ENCODE data around the gene MAP3K15. TPM values are rescaled to one million over a fixed set of nuclear protein-coding genes. Genes with fewer than 3 reads are reported as not detected.

MAP3K15 gene
- total RNA-seq, 1 experiment from 2014 or later: 1.2 TPM

DNA sequence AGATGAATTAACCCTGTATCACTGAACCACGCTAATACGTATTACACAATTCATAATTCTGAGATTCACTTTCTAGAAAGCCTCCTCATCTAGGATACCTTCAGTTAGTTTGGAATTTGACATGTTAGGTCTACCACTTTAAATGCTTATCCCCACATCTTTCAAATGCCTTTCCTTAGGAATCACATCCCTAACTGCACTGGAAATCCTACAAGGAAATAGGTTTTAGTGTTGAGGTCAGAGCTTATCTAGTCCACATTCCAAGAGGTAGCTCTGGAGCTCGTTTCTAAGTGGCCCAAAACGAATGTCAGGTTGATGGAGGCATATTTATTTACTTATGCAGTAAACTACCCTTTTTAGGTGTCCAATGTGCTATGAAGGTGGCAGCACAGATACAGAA, 153.6 kb downstream of the MAP3K15 start:
- Histone ChIP-seq H3K79me2 (ENCODE audit: insufficient read depth, low read length) (no peaks in the 10 kb centered on the region), H3K4ac (ENCODE audit: low read depth, low read length) (no peak overlapping the region), H3K9me3 (ENCODE audit: control insufficient read depth, low read depth, low read length) (peaks cover 58% of the 10 kb centered on the region), H3K18ac (ENCODE audit: insufficient read length, low read depth, low read length) (no peak overlapping the region), H4K8ac (replicated peaks; ENCODE audit: insufficient read length, low read depth, low read length) (no peak overlapping the region), H4K5ac (ENCODE audit: insufficient read length, low read depth, low read length) (no peak overlapping the region), H3K9ac (ENCODE audit: extremely low read depth, insufficient read length, low read length) (no peak overlapping the region), H3K4me2 (ENCODE audit: insufficient read depth, insufficient read length, low read length) (no peak overlapping the region), H2AFZ (ENCODE audit: low read length) (no peak overlapping the region), H2BK5ac (ENCODE audit: insufficient read length, low read length) (no peak overlapping the region), H4K20me1 (ENCODE audit: control insufficient read depth, insufficient read depth, insufficient read length) (no peaks in the 10 kb centered on the region), H3K79me1 (ENCODE audit: insufficient read depth, low read depth, low read length, poor library complexity, severe bottlenecking) (no peaks in the 10 kb centered on the region), H2BK20ac (ENCODE audit: low read depth, low read length, poor library complexity, severe bottlenecking) (no peak overlapping the region), H2AK5ac (ENCODE audit: insufficient read length, low read length) (no peak overlapping the region), H3K14ac (ENCODE audit: insufficient read depth, low read length) (no peak overlapping the region), H3K23me2 (ENCODE audit: insufficient read length, low read depth, low read length, poor library complexity, severe bottlenecking) (no peaks in the 10 kb centered on the region), H3K56ac (ENCODE audit: insufficient read length, low read depth, low read length) (no peak overlapping the region), H2BK120ac (ENCODE audit: low read depth, low read length, poor library complexity, severe bottlenecking) (no peak overlapping the region), H2BK12ac (ENCODE audit: insufficient read length, low read depth, low read length) (no peak overlapping the region), H4K91ac (ENCODE audit: insufficient read length, low read depth, low read length) (no peak overlapping the region), H3K4me1 (ENCODE audit: insufficient read depth, low read length) (no peaks in the 10 kb centered on the region), H3K23ac (ENCODE audit: insufficient read length, low read depth, low read length) (no peak overlapping the region), H3K27ac (ENCODE audit: insufficient read length, low read depth, low read length) (no peak overlapping the region), H3T11ph (ENCODE audit: low read length) (no peak overlapping the region), H3K27me3 (ENCODE audit: insufficient read depth, low read length) (no peaks in the 10 kb centered on the region), H2BK15ac (ENCODE audit: low read depth, low read length) (no peak overlapping the region)
- H3K27me3 Mint-ChIP-seq (ENCODE audit: low read depth): no peaks in the 10 kb centered on the region
- H3K27ac Mint-ChIP-seq: no peak overlapping the region
- DNase-seq: no peak
- H3K36me3 Mint-ChIP-seq (ENCODE audit: insufficient read depth in 1 of 3, low read depth in 3 of 3): peaks cover 30 to 67% (median 41%) of the 10 kb centered on the region in 3 experiments
- H3K4me3 Mint-ChIP-seq: no peak overlapping the region
- peaks cover 70 to 83% of the 10 kb centered on the region in 2 experiments for H3K9me3 Mint-ChIP-seq
- WGBS (ENCODE audit: extremely low coverage, insufficient read length, low lambda C conversion rate): no CpG with 5 or more reads among the region's 4 CpGs
- TF ChIP-seq, protein P1, sequence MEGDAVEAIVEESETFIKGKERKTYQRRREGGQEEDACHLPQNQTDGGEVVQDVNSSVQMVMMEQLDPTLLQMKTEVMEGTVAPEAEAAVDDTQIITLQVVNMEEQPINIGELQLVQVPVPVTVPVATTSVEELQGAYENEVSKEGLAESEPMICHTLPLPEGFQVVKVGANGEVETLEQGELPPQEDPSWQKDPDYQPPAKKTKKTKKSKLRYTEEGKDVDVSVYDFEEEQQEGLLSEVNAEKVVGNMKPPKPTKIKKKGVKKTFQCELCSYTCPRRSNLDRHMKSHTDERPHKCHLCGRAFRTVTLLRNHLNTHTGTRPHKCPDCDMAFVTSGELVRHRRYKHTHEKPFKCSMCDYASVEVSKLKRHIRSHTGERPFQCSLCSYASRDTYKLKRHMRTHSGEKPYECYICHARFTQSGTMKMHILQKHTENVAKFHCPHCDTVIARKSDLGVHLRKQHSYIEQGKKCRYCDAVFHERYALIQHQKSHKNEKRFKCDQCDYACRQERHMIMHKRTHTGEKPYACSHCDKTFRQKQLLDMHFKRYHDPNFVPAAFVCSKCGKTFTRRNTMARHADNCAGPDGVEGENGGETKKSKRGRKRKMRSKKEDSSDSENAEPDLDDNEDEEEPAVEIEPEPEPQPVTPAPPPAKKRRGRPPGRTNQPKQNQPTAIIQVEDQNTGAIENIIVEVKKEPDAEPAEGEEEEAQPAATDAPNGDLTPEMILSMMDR (conservative IDR thresholded peaks at IDR 0.05): no peak
- no peaks in the 10 kb centered on the region for H3K4me1 Mint-ChIP-seq
